ENCODE data around the gene LTBP1.

The LTBP1 gene

GRCh38 chr2:32940316-32940997 lies 6.3 kb upstream of the LTBP1 start:
- no peak overlapping the region for H3K4me3 ChIP-seq (ENCODE audit: low read depth, low read length)
- no peak for DNase-seq (ENCODE audit: low read depth)
- no peak for TF ChIP-seq CTCF (IDR thresholded peaks at IDR 0.05; ENCODE audit: low read depth, low read length, missing control alignments)
- in situ Hi-C loops (cut with HindIII; ENCODE audit: low sequenced_read_pairs), result no loop called here

GRCh38 chr2:32941944-32942690 lies 4.6 kb upstream of the LTBP1 start:
- no peak for DNase-seq (ENCODE audit: low read depth)
- in situ Hi-C loops (cut with HindIII; ENCODE audit: low sequenced_read_pairs), result no loop called here

GRCh38 chr2:32942793-32943485 lies 3.8 kb upstream of the LTBP1 start:
- in situ Hi-C loops (cut with HindIII; ENCODE audit: low sequenced_read_pairs), result no loop called here

More at GRCh38 chr2:32941944-32942690, 4.6 kb upstream of the LTBP1 start:
- no peak for TF ChIP-seq CTCF (IDR thresholded peaks at IDR 0.05; ENCODE audit: low read depth, low read length, missing control alignments)
- H3K4me3 ChIP-seq (ENCODE audit: low read depth, low read length), result no peak overlapping the region

GRCh38 chr2:32945286-32945685 lies 1.5 kb upstream of the LTBP1 start:
- in situ Hi-C loops (cut with HindIII; ENCODE audit: low sequenced_read_pairs), result no loop called here
- no peak overlapping the region for H3K4me3 ChIP-seq (ENCODE audit: low read depth, low read length)
- DNase-seq (ENCODE audit: low read depth), result no peak
- TF ChIP-seq CTCF (IDR thresholded peaks at IDR 0.05; ENCODE audit: low read depth, low read length, missing control alignments), result no peak

More at GRCh38 chr2:32942793-32943485, 3.8 kb upstream of the LTBP1 start:
- H3K4me3 ChIP-seq (ENCODE audit: low read depth, low read length), result no peak overlapping the region
- no peak for TF ChIP-seq CTCF (IDR thresholded peaks at IDR 0.05; ENCODE audit: low read depth, low read length, missing control alignments)
- DNase-seq (ENCODE audit: low read depth), result no peak

GRCh38 chr2:32947076-32947483 lies 327 bp downstream of the LTBP1 start:
- TF ChIP-seq CTCF (IDR thresholded peaks at IDR 0.05; ENCODE audit: low read depth, low read length, missing control alignments), result no peak
- H3K4me3 ChIP-seq (ENCODE audit: low read depth, low read length), result peak overlapping the region; percentile 61
- in situ Hi-C loops (cut with HindIII; ENCODE audit: low sequenced_read_pairs), result no loop called here
- DNase-seq (ENCODE audit: low read depth), result no peak

GRCh38 chr2:32947484-32948143 lies 861 bp downstream of the LTBP1 start:
- no peak for TF ChIP-seq CTCF (IDR thresholded peaks at IDR 0.05; ENCODE audit: low read depth, low read length, missing control alignments)
- in situ Hi-C loops (cut with HindIII; ENCODE audit: low sequenced_read_pairs), result no loop called here
- DNase-seq (ENCODE audit: low read depth), result peak; percentile 28
- peak overlapping the region; percentile 61 for H3K4me3 ChIP-seq (ENCODE audit: low read depth, low read length)

Data from astrocyte of the cerebellum (primary cell).